SK-N-MC (cell line): ENCODE measurements around the gene OGG1.
"Not testable (repeated sequence)": the region's sequence is repeated elsewhere in the genome, so short reads cannot be mapped to it uniquely, and the experiment has no call there.

ENCODE experiments used
- EZH2 ChIP-seq: fragments of 200-600 bp; sonication (generic); IDR thresholded peaks from one replicate; pipeline ENCODE4 v1.6.1; 2017; ENCODE audit warnings: antibody characterized with exemption
- POLR2AphosphoS5 ChIP-seq: IDR thresholded peaks from 2 replicates; pipeline ENCODE4 v1.6.1; 2012; ENCODE audit warnings: mild to moderate bottlenecking, low read depth, low read length, borderline replicate concordance

DNA sequence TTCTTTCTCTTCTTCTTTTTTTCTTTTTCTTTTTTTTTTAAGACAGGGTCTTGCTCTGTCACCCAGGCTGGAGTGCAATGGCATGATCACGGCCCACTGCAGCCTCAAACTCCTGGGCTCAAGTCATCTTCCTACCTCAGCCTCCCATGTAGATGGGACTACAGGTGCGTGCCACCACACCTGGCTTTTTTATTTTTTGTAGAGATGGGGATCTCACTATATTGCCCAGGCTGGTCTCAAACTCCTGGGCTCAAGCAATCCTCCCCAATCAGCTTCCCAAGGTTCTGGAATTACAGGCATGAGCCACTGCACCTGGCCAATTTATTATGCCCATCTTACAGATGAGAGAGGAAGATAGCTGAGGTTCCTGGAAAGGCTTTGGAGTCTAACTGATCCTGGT lies 21.3 kb downstream of the OGG1 start:
- not testable (repeated sequence) for TF ChIP-seq POLR2AphosphoS5, EZH2
